Panc1 (cell line): ENCODE data around the gene IBTK. TPM values are rescaled to one million over a fixed set of nuclear protein-coding genes. Genes with fewer than 3 reads are reported as not detected.

Experiments
- ATAC-seq: fragments of 200-7000 bp; cut with Tn5 transposase; 2 replicates; pipeline ENCODE4 v1.9.1; 2020; ENCODE audit warnings: mild to moderate bottlenecking, moderate library complexity
- BruUV-seq: library from RNA; stranded (reverse); fragments of 400-500 nt; replicated peaks from 2 replicates; lab custom pipeline; 2021; lab: Mats Ljungman, UMichigan
- CTCF ChIA-PET: fragments of 300-600 bp; sonication (Branson Sonifier 250); formaldehyde crosslinking; loops from one replicate; lab custom pipeline; 2022; ENCODE audit warnings: antibody characterized with exemption; lab: Charles Lee
- POLR2A ChIA-PET: fragments of 300-600 bp; sonication (Branson Sonifier 250); formaldehyde crosslinking; loops from one replicate; lab custom pipeline; 2022; ENCODE audit warnings: antibody characterized with exemption; lab: Charles Lee
- DNase-seq: peaks from one replicate; pipeline ENCODE4 v3.0.0-alpha.2; 2010; ENCODE audit warnings: low read depth, low spot score
- H3K27ac ChIP-seq: 2 replicates; pipeline ENCODE4 v1.5.1; 2011; ENCODE audit warnings: mild to moderate bottlenecking, low read length, inconsistent platforms
- H3K27me3 ChIP-seq: fragments of 200-500 bp; sonication (Bioruptor generic); 2 replicates; pipeline ENCODE4 v1.6.0; 2014; ENCODE audit warnings: low read length, inconsistent platforms; ENCODE audit not compliant: control insufficient read depth, insufficient read depth
- H3K36me3 ChIP-seq: fragments of 200-500 bp; sonication (Bioruptor generic); 2 replicates; pipeline ENCODE4 v1.5.1; 2014; ENCODE audit warnings: inconsistent platforms, mild to moderate bottlenecking, low read length, moderate library complexity; ENCODE audit not compliant: control insufficient read depth, insufficient read depth
- H3K4me1 ChIP-seq: 2 replicates; pipeline ENCODE4 v1.5.1; 2011; ENCODE audit warnings: inconsistent platforms, mild to moderate bottlenecking, low read length, moderate library complexity; ENCODE audit not compliant: control insufficient read depth, insufficient read depth
- H3K4me3 ChIP-seq, 2 experiments: 2 replicates each; pipeline ENCODE4 v1.5.1; 2011 to 2012; ENCODE audit warnings: low read depth in 2 of 2, low read length in 2 of 2, mild to moderate bottlenecking in 2 of 2, inconsistent platforms in 1 of 2, moderate library complexity in 1 of 2
- H3K9me3 ChIP-seq: fragments of 200-500 bp; sonication (Bioruptor generic); 2 replicates; pipeline ENCODE4 v1.5.1; 2014; ENCODE audit warnings: low read depth, mild to moderate bottlenecking, inconsistent platforms, low read length, moderate library complexity; ENCODE audit not compliant: control insufficient read depth, insufficient read depth
- POLR2AphosphoS5 ChIP-seq: IDR thresholded peaks from 2 replicates; pipeline ENCODE4 v1.6.1; 2012; ENCODE audit warnings: mild to moderate bottlenecking, low read depth, low read length, moderate library complexity
- REST ChIP-seq, 2 experiments: IDR thresholded peaks; 2 replicates each; pipeline ENCODE4 v1.6.1; 2011 to 2012; ENCODE audit warnings: low read depth in 2 of 2, control low read depth in 1 of 2, low read length in 1 of 2, mild to moderate bottlenecking in 1 of 2, moderate library complexity in 1 of 2; ENCODE audit not compliant: insufficient read depth in 1 of 2
- SIN3A ChIP-seq: IDR thresholded peaks from 2 replicates; pipeline ENCODE4 v1.6.1; 2012; ENCODE audit warnings: low read depth, mild to moderate bottlenecking, low read length, moderate library complexity, borderline replicate concordance; ENCODE audit not compliant: insufficient read depth
- TCF7L2 ChIP-seq: IDR thresholded peaks from 2 replicates; pipeline ENCODE4 v1.6.1; 2011; ENCODE audit warnings: mild to moderate bottlenecking, low read depth, low read length, inconsistent platforms
- in situ Hi-C: cut with HindIII; loops from 2 replicates; pipeline ENCODE4 v1.10.0; 2016; ENCODE audit warnings: low sequenced_read_pairs, low pct_unique_long_range_greater_than_20kb
- intact Hi-C: fragments of 100-400 bp; cut with micrococcal nuclease; formaldehyde crosslinking; loops from one replicate; pipeline ENCODE4 v1.10.0; 2022; ENCODE audit not compliant: unreplicated experiment
- total RNA-seq: library from RNA; stranded (reverse); gene quantifications from one replicate; pipeline ENCODE4 v1.2.1, GENCODE V29; 2021; ENCODE audit not compliant: unreplicated experiment
- TF ChIP-seq, protein P1 (sequence below): fragments of 450-650 bp; IDR thresholded peaks from 2 replicates; pipeline ENCODE4 v1.5.1; 2017; ENCODE audit warnings: mild to moderate bottlenecking

IBTK gene
- total RNA-seq, 1 experiment from 2014 or later = 73.2 TPM

- ChIA-PET CTCF (no interaction called here), POLR2A (no interaction called here)
- ATAC-seq (no peak), DNase-seq (no peak)
- Histone ChIP-seq H3K27me3 (no peaks in the 10 kb centered on the region), H3K27ac (no peak overlapping the region), H3K9me3 (no peaks in the 10 kb centered on the region), H3K4me1 (peaks cover 16% of the 10 kb centered on the region), H3K4me3 (no peak overlapping the region), H3K36me3 (no peaks in the 10 kb centered on the region; the same call in 1 of the 2 replicates)
- intact Hi-C loops = no loop called here
- TF ChIP-seq SIN3A (no peak), REST (IDR thresholded peaks at IDR 0.05; ENCODE audit: insufficient read depth in 1 of 2, low read depth in 2 of 2, low read length in 1 of 2) (no peak), TCF7L2 (no peak), POLR2AphosphoS5 (no peak)
- TF ChIP-seq, protein P1, sequence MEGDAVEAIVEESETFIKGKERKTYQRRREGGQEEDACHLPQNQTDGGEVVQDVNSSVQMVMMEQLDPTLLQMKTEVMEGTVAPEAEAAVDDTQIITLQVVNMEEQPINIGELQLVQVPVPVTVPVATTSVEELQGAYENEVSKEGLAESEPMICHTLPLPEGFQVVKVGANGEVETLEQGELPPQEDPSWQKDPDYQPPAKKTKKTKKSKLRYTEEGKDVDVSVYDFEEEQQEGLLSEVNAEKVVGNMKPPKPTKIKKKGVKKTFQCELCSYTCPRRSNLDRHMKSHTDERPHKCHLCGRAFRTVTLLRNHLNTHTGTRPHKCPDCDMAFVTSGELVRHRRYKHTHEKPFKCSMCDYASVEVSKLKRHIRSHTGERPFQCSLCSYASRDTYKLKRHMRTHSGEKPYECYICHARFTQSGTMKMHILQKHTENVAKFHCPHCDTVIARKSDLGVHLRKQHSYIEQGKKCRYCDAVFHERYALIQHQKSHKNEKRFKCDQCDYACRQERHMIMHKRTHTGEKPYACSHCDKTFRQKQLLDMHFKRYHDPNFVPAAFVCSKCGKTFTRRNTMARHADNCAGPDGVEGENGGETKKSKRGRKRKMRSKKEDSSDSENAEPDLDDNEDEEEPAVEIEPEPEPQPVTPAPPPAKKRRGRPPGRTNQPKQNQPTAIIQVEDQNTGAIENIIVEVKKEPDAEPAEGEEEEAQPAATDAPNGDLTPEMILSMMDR = no peak
- no TSS peak for BruUV-seq
- in situ Hi-C loops = no loop called here
Measured at GRCh38 chr6:82142524-82142923, 105.0 kb downstream of the IBTK start.

DNA sequence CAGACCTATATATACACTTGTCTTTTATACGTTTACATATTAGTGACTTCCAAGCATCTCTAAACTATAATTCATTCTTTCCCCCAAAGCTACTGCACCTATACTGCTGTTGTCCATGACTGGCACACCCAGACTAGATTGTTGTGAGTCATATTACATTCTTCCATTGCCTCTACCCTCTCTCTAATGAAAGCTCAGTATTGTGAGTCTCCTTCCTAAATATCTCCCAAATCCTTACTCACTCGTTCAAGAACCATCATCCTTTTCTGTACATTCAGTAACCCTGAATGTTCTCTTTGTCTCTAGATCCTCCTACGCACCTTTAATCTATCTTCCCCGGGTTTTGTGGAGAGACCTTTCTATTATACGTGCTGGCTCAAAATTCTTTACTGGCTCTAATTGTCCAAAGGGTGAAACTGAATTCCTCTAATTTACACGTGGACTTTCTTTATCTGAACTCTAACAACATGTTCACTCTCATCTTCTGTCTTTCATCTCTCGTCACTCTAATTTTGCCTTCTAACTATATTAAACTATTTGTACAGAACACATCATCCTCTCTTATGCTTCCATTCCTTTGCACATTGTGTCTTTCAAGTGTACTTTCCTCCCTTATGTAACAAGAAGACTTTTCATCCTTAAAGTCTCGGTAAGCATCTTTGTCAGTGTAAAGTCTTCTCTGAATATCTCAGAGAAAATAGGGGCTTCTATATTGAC is 109.3 kb downstream of the IBTK start:
- no TSS peak for BruUV-seq
- H3K36me3 ChIP-seq = no peaks in the 10 kb centered on the region
- no peak overlapping the region for H3K4me3 ChIP-seq
- H3K4me1 ChIP-seq = no peaks in the 10 kb centered on the region
- DNase-seq (no peak), ATAC-seq (no peak)
- ChIA-PET POLR2A (no interaction called here), CTCF (no interaction called here)
- H3K27me3 ChIP-seq = no peaks in the 10 kb centered on the region
- TF ChIP-seq TCF7L2 = no peak
- TF ChIP-seq REST (IDR thresholded peaks at IDR 0.05; ENCODE audit: insufficient read depth in 1 of 2, low read depth in 2 of 2, low read length in 1 of 2) = no peak
- TF ChIP-seq POLR2AphosphoS5 = no peak
- TF ChIP-seq, protein P1 = no peak
- no peak for TF ChIP-seq SIN3A
- no peak overlapping the region for H3K27ac ChIP-seq
- intact Hi-C loops (no loop called here), in situ Hi-C loops (no loop called here)
- H3K9me3 ChIP-seq = no peaks in the 10 kb centered on the region
